ENCODE results near the gene CMPK1. TPM values are rescaled to one million over a fixed set of nuclear protein-coding genes. Genes with fewer than 3 reads are reported as not detected.
"Not testable (repeated sequence)": the region's sequence is repeated elsewhere in the genome, so short reads cannot be mapped to it uniquely, and the experiment has no call there.

Gene CMPK1
- total RNA-seq, 1 experiment from 2014 or later = 77.4 TPM

GRCh38 chr1:47313915-47314664 is 19.5 kb upstream of the CMPK1 start, which contains the start of gene STIL:
Gene STIL, minus strand, starts transcription at chr1:47314147. Its CDS starts 3,828 bp downstream, at chr1:47310319.
- peak; percentile 97 to 99 for DNase-seq
- intact Hi-C loops (cut with micrococcal nuclease; ENCODE audit: unreplicated experiment) = loop anchor here (1.0 to 5.0 kb wide), 3 partner anchors 20 to 123 kb away; partner anchors contain the start of gene PDZK1IP1
- H3K9me3 Mint-ChIP-seq (ENCODE audit: unreplicated experiment) = no peaks in the 10 kb centered on the region
- Histone ChIP-seq H3K36me3 (ENCODE audit: control insufficient read depth, insufficient read depth, low read length) (no peaks in the 10 kb centered on the region; the same call in 1 of the 2 replicates), H3K27me3 (replicated peaks; ENCODE audit: control insufficient read depth, insufficient read depth, low read length) (no peaks in the 10 kb centered on the region), H3K9me3 (no peaks in the 10 kb centered on the region), H3K4me3 (ENCODE audit: low read depth, low read length) (peak within 1 kb of the TSS; percentile 61), H3K4me1 (no peaks in the 10 kb centered on the region)
- no peaks in the 10 kb centered on the region for H3K27me3 Mint-ChIP-seq (ENCODE audit: insufficient read depth, unreplicated experiment)
- CTCF ChIA-PET = interaction anchor here (0.5 to 1.8 kb wide), 8 partner anchors 19 to 412 kb away, joined by 3 to 11 read pairs (median 5); partner anchors contain the start of genes CMPK1 and FOXD2
- BruUV-seq (replicated peaks) = no TSS peak
- H3K4me3 Mint-ChIP-seq (ENCODE audit: unreplicated experiment) = peak within 1 kb of the TSS; percentile 92
- POLR2A ChIA-PET = interaction anchor here (0.5 to 2.3 kb wide), 16 partner anchors 10 to 210 kb away, joined by 3 to 53 read pairs (median 4); partner anchors contain the start of genes CMPK1 and FOXD2
- peaks cover 31% of the 10 kb centered on the region for H3K36me3 Mint-ChIP-seq (ENCODE audit: insufficient read depth, unreplicated experiment)
- TF ChIP-seq CTCF (IDR thresholded peaks at IDR 0.05; ENCODE audit: insufficient read depth in 1 of 2, low read depth in 1 of 2, low read length in 1 of 2, severe bottlenecking in 1 of 2, unreplicated experiment in 1 of 2) = no peak
- H3K27ac Mint-ChIP-seq (ENCODE audit: unreplicated experiment) = peak within 1 kb of the TSS; percentile 99
- no peaks in the 10 kb centered on the region for H3K4me1 Mint-ChIP-seq (ENCODE audit: low read depth, unreplicated experiment)

GRCh38 chr1:47317841-47318240 is 15.7 kb upstream of the CMPK1 start:
- no peak for DNase-seq
- no peaks in the 10 kb centered on the region for H3K4me1 Mint-ChIP-seq (ENCODE audit: low read depth, unreplicated experiment)
- no peak overlapping the region for H3K4me3 Mint-ChIP-seq (ENCODE audit: unreplicated experiment)
- Histone ChIP-seq H3K4me1 (0 out of 2 replicates have a peak, but pooled peaks cover 3% of the 10 kb centered on the region), H3K27me3 (replicated peaks; ENCODE audit: control insufficient read depth, insufficient read depth, low read length) (no peaks in the 10 kb centered on the region), H3K9me3 (no peaks in the 10 kb centered on the region), H3K36me3 (ENCODE audit: control insufficient read depth, insufficient read depth, low read length) (no peaks in the 10 kb centered on the region), H3K4me3 (ENCODE audit: low read depth, low read length) (no peak overlapping the region)
- no TSS peak for BruUV-seq (replicated peaks)
- no peak for TF ChIP-seq CTCF (IDR thresholded peaks at IDR 0.05; ENCODE audit: insufficient read depth in 1 of 2, low read depth in 1 of 2, low read length in 1 of 2, severe bottlenecking in 1 of 2, unreplicated experiment in 1 of 2)
- peaks cover 18% of the 10 kb centered on the region for H3K36me3 Mint-ChIP-seq (ENCODE audit: insufficient read depth, unreplicated experiment)
- H3K27ac Mint-ChIP-seq (ENCODE audit: unreplicated experiment) = no peak overlapping the region
- ChIA-PET POLR2A (no interaction called here), CTCF (interaction anchor here (0.6 to 1.0 kb wide), 2 partner anchors 16 to 133 kb away, joined by 3 to 7 read pairs; partner anchors contain the start of gene CMPK1)
- no peaks in the 10 kb centered on the region for H3K27me3 Mint-ChIP-seq (ENCODE audit: insufficient read depth, unreplicated experiment)
- H3K9me3 Mint-ChIP-seq (ENCODE audit: unreplicated experiment) = no peaks in the 10 kb centered on the region
- intact Hi-C loops (cut with micrococcal nuclease; ENCODE audit: unreplicated experiment) = no loop called here

GRCh38 chr1:47319968-47320367 is 13.6 kb upstream of the CMPK1 start:
- H3K27me3 Mint-ChIP-seq (ENCODE audit: insufficient read depth, unreplicated experiment); H3K9me3 ChIP-seq; DNase-seq; H3K36me3 Mint-ChIP-seq (ENCODE audit: insufficient read depth, unreplicated experiment); H3K36me3 ChIP-seq (ENCODE audit: control insufficient read depth, insufficient read depth, low read length); H3K4me3 ChIP-seq (ENCODE audit: low read depth, low read length); H3K27ac Mint-ChIP-seq (ENCODE audit: unreplicated experiment); intact Hi-C loops (cut with micrococcal nuclease; ENCODE audit: unreplicated experiment); H3K9me3 Mint-ChIP-seq (ENCODE audit: unreplicated experiment); POLR2A ChIA-PET; H3K27me3 ChIP-seq (replicated peaks; ENCODE audit: control insufficient read depth, insufficient read depth, low read length); H3K4me1 Mint-ChIP-seq (ENCODE audit: low read depth, unreplicated experiment); H3K4me3 Mint-ChIP-seq (ENCODE audit: unreplicated experiment); BruUV-seq (replicated peaks): not testable (repeated sequence)
- peaks cover 12% of the 10 kb centered on the region; the same call in 1 of the 2 replicates for H3K4me1 ChIP-seq
- CTCF ChIA-PET = interaction anchor here (0.6 kb wide), 1 partner anchor 259 kb away, joined by 3 read pairs; no protein-coding TSS in a partner anchor

Data from Caco-2 (cell line).